K562 (cell line): ENCODE results near the gene TMEM184A. TPM values are rescaled to one million over a fixed set of nuclear protein-coding genes. Genes with fewer than 3 reads are reported as not detected.

Experiments used
- ATAC-seq: fragments of 200-7000 bp; cut with Tn5 transposase; 3 replicates; pipeline ENCODE4 v1.9.1; 2020; ENCODE audit warnings: moderate library complexity
- BruUV-seq: library from RNA; stranded (reverse); fragments of 400-500 nt; replicated peaks from 2 replicates; lab custom pipeline; 2021; lab: Mats Ljungman, UMichigan
- CTCF ChIA-PET: fragments of 300-600 bp; formaldehyde crosslinking; extraction: SDS; loops from one replicate; lab custom pipeline; 2021; ENCODE audit warnings: low intra/inter-chr PET ratio; lab: Yijun Ruan, JAX
- POLR2A ChIA-PET: fragments of 300-600, 350-650 bp; sonication (Branson Sonifier 250); formaldehyde crosslinking; extraction: SDS; loops from one replicate; lab custom pipeline; 2021; ENCODE audit warnings: antibody characterized with exemption, inconsistent platforms; lab: Yijun Ruan, JAX
- DNase-seq, 4 experiments: peaks; one replicate each; pipeline versions ENCODE4 v3.0.0 to v3.0.0-alpha.2; 2011 to 2018; ENCODE audit warnings: low spot score in 3 of 4, mixed read lengths in 3 of 4; ENCODE audit errors: extremely low read depth in 1 of 4
- FAIRE-seq: peaks from 2 replicates; lab custom pipeline; 2011; peaks lifted over from hg19 to GRCh38; lab: Jason Lieb, UNC
- H2AFZ ChIP-seq: 2 replicates; pipeline ENCODE4 v1.6.0; 2011; ENCODE audit warnings: low read depth, low read length, control low read depth, inconsistent platforms
- H3K27ac ChIP-seq: fragments of 200-600 bp; 3 replicates; pipeline ENCODE4 v1.8.0; 2011; ENCODE audit warnings: low read depth, mild to moderate bottlenecking, control low read depth, inconsistent platforms, low read length, moderate library complexity, mixed read lengths; ENCODE audit errors: extremely low read depth
- H3K27me3 ChIP-seq, 2 experiments: fragments of 300-600 bp in 1 of 2; 2 replicates in 1 of 2; 3 replicates in 1 of 2; pipeline versions ENCODE4 v1.6.0 to v1.8.0; 2011; ENCODE audit warnings: inconsistent platforms in 2 of 2, low read length in 2 of 2, mild to moderate bottlenecking in 1 of 2, mixed read lengths in 1 of 2, moderate library complexity in 1 of 2; ENCODE audit not compliant: control insufficient read depth in 2 of 2, insufficient read depth in 2 of 2
- H3K36me3 ChIP-seq: fragments of 300-600 bp; 3 replicates; pipeline ENCODE4 v1.8.0; 2011; ENCODE audit warnings: mild to moderate bottlenecking, low read length, inconsistent platforms; ENCODE audit not compliant: control insufficient read depth, insufficient read depth
- H3K4me1 ChIP-seq, 2 experiments: fragments of 200-600 bp in 1 of 2; replicated peaks in 1 of 2; 2 replicates in 1 of 2; 3 replicates in 1 of 2; pipeline versions ENCODE4 v1.5.1 to v1.8.0; 2011; ENCODE audit warnings: inconsistent platforms in 2 of 2, low read length in 2 of 2, mild to moderate bottlenecking in 1 of 2, mixed read lengths in 1 of 2, moderate library complexity in 1 of 2; ENCODE audit not compliant: control insufficient read depth in 2 of 2, insufficient read depth in 2 of 2
- H3K4me2 ChIP-seq: 2 replicates; pipeline ENCODE4 v1.6.1; 2011; ENCODE audit warnings: low read length, control low read depth, inconsistent platforms, mixed read lengths; ENCODE audit not compliant: insufficient read depth
- H3K4me3 ChIP-seq: fragments of 200-600 bp; sonication (generic), shearing (Covaris generic); 2 replicates; pipeline ENCODE4 v1.5.1; 2016; ENCODE audit warnings: control low read depth, inconsistent platforms
- H3K79me2 ChIP-seq: fragments of 200-600 bp; 3 replicates; pipeline ENCODE4 v1.8.0; 2011; ENCODE audit warnings: low read length, inconsistent platforms; ENCODE audit not compliant: control insufficient read depth, insufficient read depth
- H3K9ac ChIP-seq, 2 experiments: 2 replicates each; pipeline versions ENCODE4 v1.6.0 to v1.6.1; 2011; ENCODE audit warnings: low read depth in 2 of 2, low read length in 2 of 2, control low read depth in 1 of 2, inconsistent platforms in 1 of 2, mild to moderate bottlenecking in 1 of 2, mixed read lengths in 1 of 2; ENCODE audit not compliant: insufficient read depth in 1 of 2
- H3K9me1 ChIP-seq: one replicate; pipeline ENCODE4 v1.6.0; 2011; ENCODE audit warnings: inconsistent platforms, mild to moderate bottlenecking, low read length, moderate library complexity; ENCODE audit not compliant: control insufficient read depth, insufficient read depth
- H3K9me3 ChIP-seq: replicated peaks from 2 replicates; pipeline ENCODE4 v1.5.1; 2011; ENCODE audit warnings: low read depth, low read length, inconsistent platforms; ENCODE audit not compliant: control insufficient read depth, insufficient read depth
- H4K20me1 ChIP-seq: replicated peaks from 2 replicates; pipeline ENCODE4 v1.6.1; 2011; ENCODE audit warnings: low read length, inconsistent platforms, mixed read lengths; ENCODE audit not compliant: control insufficient read depth, insufficient read depth
- CBFA2T2 ChIP-seq: fragments of 450-650 bp; conservative IDR thresholded peaks from 2 replicates; pipeline ENCODE4 v1.6.1; 2017; ENCODE audit warnings: mild to moderate bottlenecking
- HNRNPK ChIP-seq: fragments of 200-400 bp; formaldehyde crosslinking; IDR thresholded peaks from one replicate; pipeline ENCODE4 v1.6.1; 2018; ENCODE audit warnings: mild to moderate bottlenecking, low read depth, low read length; ENCODE audit not compliant: poor library complexity, severe bottlenecking
- KDM5B ChIP-seq: fragments of 200-600 bp; sonication (generic); IDR thresholded peaks from 2 replicates; pipeline ENCODE4 v1.6.1; 2012; ENCODE audit warnings: low read depth, mild to moderate bottlenecking, moderate library complexity, low read length, control low read depth, inconsistent platforms; ENCODE audit not compliant: insufficient replicate concordance
- POLR2G ChIP-seq: fragments of 200-400 bp; formaldehyde crosslinking; IDR thresholded peaks from 2 replicates; pipeline ENCODE4 v1.6.1; 2017; ENCODE audit warnings: low read depth, mild to moderate bottlenecking, antibody characterized with exemption, low read length, moderate library complexity
- PTBP1 ChIP-seq: fragments of 200-400 bp; formaldehyde crosslinking; IDR thresholded peaks from 2 replicates; pipeline ENCODE4 v1.6.1; 2017; ENCODE audit warnings: low read depth, low read length
- SAP30 ChIP-seq: fragments of 200-600 bp; sonication (generic); IDR thresholded peaks from 2 replicates; pipeline ENCODE4 v1.6.1; 2012; ENCODE audit warnings: borderline replicate concordance, low read depth, mild to moderate bottlenecking, moderate library complexity, low read length, control low read depth, inconsistent platforms; ENCODE audit not compliant: insufficient read depth, poor library complexity, severe bottlenecking
- SMARCA4 ChIP-seq: fragments of 450-650 bp; IDR thresholded peaks from 2 replicates; pipeline ENCODE4 v1.6.1; 2016
- SMARCA5 ChIP-seq: fragments of 450-650 bp; IDR thresholded peaks from 2 replicates; pipeline ENCODE4 v1.6.1; 2016
- SPI1 ChIP-seq: IDR thresholded peaks from 2 replicates; pipeline ENCODE4 v1.6.1; 2011; ENCODE audit warnings: low read depth, low read length, control low read depth, borderline replicate concordance
- SREBF2 ChIP-seq: sonication (generic); formaldehyde crosslinking; IDR thresholded peaks from 2 replicates; pipeline ENCODE4 v1.4.0; 2020; ENCODE audit warnings: mild to moderate bottlenecking, missing genetic modification reagents
- TCFL5 ChIP-seq: fragments of 250-450 bp; sonication (Bioruptor Pico); conservative IDR thresholded peaks from 2 replicates; pipeline ENCODE4 v1.6.1; 2021; ENCODE audit warnings: mild to moderate bottlenecking, moderate library complexity, matching md5 sums
- XRCC5 ChIP-seq: fragments of 200-400 bp; formaldehyde crosslinking; IDR thresholded peaks from 2 replicates; pipeline ENCODE4 v1.6.1; 2017; ENCODE audit warnings: low read depth, mild to moderate bottlenecking, low read length
- ZKSCAN3 ChIP-seq: fragments of 250-450 bp; sonication (Bioruptor Pico); IDR thresholded peaks from 2 replicates; pipeline ENCODE4 v1.4.0; 2020
- ZNF121 ChIP-seq: sonication (generic); formaldehyde crosslinking; conservative IDR thresholded peaks from 2 replicates; pipeline ENCODE4 v1.8.0; 2022; ENCODE audit warnings: missing genetic modification reagents
- ZNF384 ChIP-seq: IDR thresholded peaks from 2 replicates; pipeline ENCODE4 v1.6.1; 2012; ENCODE audit warnings: low read depth, low read length, improper control_type of control experiment
- ZNF41 ChIP-seq: fragments of 250-450 bp; sonication (Bioruptor Pico); conservative IDR thresholded peaks from 2 replicates; pipeline ENCODE4 v1.4.0; 2020; ENCODE audit warnings: mild to moderate bottlenecking
- ZNF668 ChIP-seq: fragments of 250-450 bp; sonication (Bioruptor Pico); IDR thresholded peaks from 2 replicates; pipeline ENCODE4 v1.8.0; 2022; ENCODE audit warnings: mild to moderate bottlenecking, inconsistent platforms
- ZSCAN29 ChIP-seq: fragments of 450-650 bp; IDR thresholded peaks from 2 replicates; pipeline ENCODE4 v1.6.1; 2017
- WGBS: fragments of 100-300 bp; shearing (Covaris generic); methylation state at CpG from one replicate; pipeline ENCODE4 v1.1.6; 2016; ENCODE audit warnings: low coverage, mixed read lengths; ENCODE audit not compliant: insufficient coverage; ENCODE audit errors: missing lambda C conversion rate; 5-methylcytosine and 5-hydroxymethylcytosine counted together
- in situ Hi-C: fragments of 300-500 bp; cut with MboI; formaldehyde crosslinking; loops from 4 replicates; pipeline ENCODE4 v1.15.0; 2018; ENCODE audit warnings: inconsistent platforms, mixed read lengths
- intact Hi-C: fragments of 100-400 bp; cut with micrococcal nuclease; formaldehyde crosslinking; loops from 2 replicates; pipeline ENCODE4 v1.14.2; 2022
- polyA plus RNA-seq, 8 experiments: library from polyadenylated mRNA; depleted of rRNA in 4 of 8; stranded (reverse) in 5 of 8; unstranded in 3 of 8; fragments of >200 nt; fragmentation: Nextera tagmentation in 2 of 8; fragmentation: Illumina TruSeq in 1 of 8; extraction: Ambion mirVana in 2 of 8; extraction: Trizol in 1 of 8; gene quantifications; 2 replicates each; pipeline versions ENCODE4 v1.2.1 to v1.2.3, GENCODE V29; 2011 to 2014; ENCODE audit warnings: inconsistent platforms in 1 of 8, missing spikeins in 1 of 8
- total RNA-seq, 7 experiments: library from RNA; depleted of rRNA in 6 of 7; stranded (reverse); fragments of >200 nt in 6 of 7; fragmentation: Illumina TruSeq in 2 of 7; extraction: Trizol in 2 of 7; gene quantifications; 2 replicates each; pipeline versions ENCODE4 v1.2.1 to v1.2.3, GENCODE V29; 2011 to 2021; ENCODE audit warnings: low replicate concordance in 1 of 7
- TF ChIP-seq, protein P1 (sequence below), 2 experiments: IDR thresholded peaks; 2 replicates each; pipeline ENCODE4 v1.6.1; 2011; ENCODE audit warnings: borderline replicate concordance in 1 of 2, control low read depth in 1 of 2, low read depth in 1 of 2, low read length in 1 of 2, mild to moderate bottlenecking in 1 of 2, mixed read lengths in 1 of 2, moderate library complexity in 1 of 2; ENCODE audit not compliant: insufficient read depth in 1 of 2, insufficient read length in 1 of 2, poor library complexity in 1 of 2, severe bottlenecking in 1 of 2; ENCODE audit errors: extremely low read depth in 1 of 2
- TF ChIP-seq, protein P2 (sequence below): fragments of 150-350 bp; IDR thresholded peaks from 2 replicates; pipeline ENCODE4 v1.6.1; 2014; ENCODE audit warnings: low read depth, mild to moderate bottlenecking, low read length, borderline replicate concordance

TMEM184A gene
- total and polyA plus RNA-seq, 9 of the 15 experiments (the other 6 are each of a cell fraction or from before 2014, with no cell fraction given) = 0.10 to 0.18 (median 0.11) TPM; not detected in 6

DNA sequence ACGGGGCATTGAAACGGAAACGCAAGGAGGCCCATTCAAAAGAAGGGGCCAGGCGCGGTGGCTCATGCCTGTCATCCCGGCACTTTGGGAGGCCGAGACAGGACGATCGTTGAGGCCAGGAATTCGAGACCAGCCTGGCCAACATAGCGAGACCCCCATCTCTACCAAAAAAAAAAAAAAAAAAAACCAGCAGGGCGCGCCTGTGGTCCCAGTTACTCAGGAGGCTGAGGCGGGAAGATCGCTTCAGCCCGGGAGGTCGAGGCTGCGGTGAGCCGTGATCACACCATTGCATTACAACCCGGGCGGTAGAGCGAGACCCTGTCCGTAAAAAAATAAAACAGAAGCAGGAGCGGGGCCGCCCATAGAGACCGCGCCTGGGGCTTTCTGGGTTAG is 13.4 kb upstream of the TMEM184A start:
- Histone ChIP-seq H3K4me2 (peak overlapping the region; percentile 88), H3K79me2 (peaks cover 44% of the 10 kb centered on the region), H3K9me3 (no peaks in the 10 kb centered on the region), H3K9ac (peak overlapping the region; percentile 97 to 99), H3K4me1 (peaks cover 33 to 59% of the 10 kb centered on the region in 2 experiments; a peak in 4 of 5 replicates), H3K36me3 (peaks cover 30% of the 10 kb centered on the region; the same call in 2 of the 3 replicates), H3K9me1 (no peaks in the 10 kb centered on the region), H2AFZ (peak overlapping the region; percentile 70), H3K27me3 (no peaks in the 10 kb centered on the region), H3K27ac (peak overlapping the region; percentile 95), H3K4me3 (peak overlapping the region; percentile 95), H4K20me1 (no peaks in the 10 kb centered on the region)
- DNase-seq (peak in 1 of 4 experiments; percentile 24), FAIRE-seq (peak; percentile 61), ATAC-seq (no peak)
- in situ Hi-C loops (no loop called here), intact Hi-C loops (no loop called here)
- ChIA-PET POLR2A (no interaction called here), CTCF (interaction anchor here (0.6 to 1.6 kb wide), 2 partner anchors 65 to 598 kb away, joined by 4 to 5 read pairs; partner anchors contain the start of gene INTS1)
- no TSS peak for BruUV-seq
- 0% methylated on average over 23 of the region's 27 CpGs for WGBS
- no peak for TF ChIP-seq SMARCA4
- TF ChIP-seq SAP30 = no peak
- peak; percentile 9 for TF ChIP-seq KDM5B
- TF ChIP-seq SMARCA5 = 0 out of 2 replicates have a peak, but pooled peaks have one; percentile 28
- no peak for TF ChIP-seq PTBP1
- TF ChIP-seq ZNF384 = peak; percentile 81
- TF ChIP-seq XRCC5 = no peak
- TF ChIP-seq SREBF2 (CRISPR knock-in tag) = no peak
- TF ChIP-seq ZKSCAN3 (CRISPR knock-in tag) = no peak
- TF ChIP-seq, protein P1, sequence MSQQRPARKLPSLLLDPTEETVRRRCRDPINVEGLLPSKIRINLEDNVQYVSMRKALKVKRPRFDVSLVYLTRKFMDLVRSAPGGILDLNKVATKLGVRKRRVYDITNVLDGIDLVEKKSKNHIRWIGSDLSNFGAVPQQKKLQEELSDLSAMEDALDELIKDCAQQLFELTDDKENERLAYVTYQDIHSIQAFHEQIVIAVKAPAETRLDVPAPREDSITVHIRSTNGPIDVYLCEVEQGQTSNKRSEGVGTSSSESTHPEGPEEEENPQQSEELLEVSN (IDR thresholded peaks at IDR 0.05; ENCODE audit: borderline replicate concordance in 1 of 2, extremely low read depth in 1 of 2, insufficient read depth in 1 of 2, insufficient read length in 1 of 2, low read depth in 1 of 2, low read length in 1 of 2, poor library complexity in 1 of 2, severe bottlenecking in 1 of 2) = no peak
- no peak for TF ChIP-seq POLR2G
- no peak for TF ChIP-seq TCFL5 (CRISPR knock-in tag)
- no peak for TF ChIP-seq SPI1
- no peak for TF ChIP-seq CBFA2T2
- TF ChIP-seq HNRNPK = no peak
- no peak for TF ChIP-seq ZNF41 (CRISPR knock-in tag)
- TF ChIP-seq ZNF668 = no peak
- TF ChIP-seq, protein P2, sequence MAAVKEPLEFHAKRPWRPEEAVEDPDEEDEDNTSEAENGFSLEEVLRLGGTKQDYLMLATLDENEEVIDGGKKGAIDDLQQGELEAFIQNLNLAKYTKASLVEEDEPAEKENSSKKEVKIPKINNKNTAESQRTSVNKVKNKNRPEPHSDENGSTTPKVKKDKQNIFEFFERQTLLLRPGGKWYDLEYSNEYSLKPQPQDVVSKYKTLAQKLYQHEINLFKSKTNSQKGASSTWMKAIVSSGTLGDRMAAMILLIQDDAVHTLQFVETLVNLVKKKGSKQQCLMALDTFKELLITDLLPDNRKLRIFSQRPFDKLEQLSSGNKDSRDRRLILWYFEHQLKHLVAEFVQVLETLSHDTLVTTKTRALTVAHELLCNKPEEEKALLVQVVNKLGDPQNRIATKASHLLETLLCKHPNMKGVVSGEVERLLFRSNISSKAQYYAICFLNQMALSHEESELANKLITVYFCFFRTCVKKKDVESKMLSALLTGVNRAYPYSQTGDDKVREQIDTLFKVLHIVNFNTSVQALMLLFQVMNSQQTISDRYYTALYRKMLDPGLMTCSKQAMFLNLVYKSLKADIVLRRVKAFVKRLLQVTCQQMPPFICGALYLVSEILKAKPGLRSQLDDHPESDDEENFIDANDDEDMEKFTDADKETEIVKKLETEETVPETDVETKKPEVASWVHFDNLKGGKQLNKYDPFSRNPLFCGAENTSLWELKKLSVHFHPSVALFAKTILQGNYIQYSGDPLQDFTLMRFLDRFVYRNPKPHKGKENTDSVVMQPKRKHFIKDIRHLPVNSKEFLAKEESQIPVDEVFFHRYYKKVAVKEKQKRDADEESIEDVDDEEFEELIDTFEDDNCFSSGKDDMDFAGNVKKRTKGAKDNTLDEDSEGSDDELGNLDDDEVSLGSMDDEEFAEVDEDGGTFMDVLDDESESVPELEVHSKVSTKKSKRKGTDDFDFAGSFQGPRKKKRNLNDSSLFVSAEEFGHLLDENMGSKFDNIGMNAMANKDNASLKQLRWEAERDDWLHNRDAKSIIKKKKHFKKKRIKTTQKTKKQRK = no peak
- peak; percentile 95 for TF ChIP-seq ZNF121
- TF ChIP-seq ZSCAN29 = no peak
